Large intestine (tissue), 3 donors: ENCODE data around the gene CDK9. TPM values are rescaled to one million over a fixed set of nuclear protein-coding genes. Genes with fewer than 3 reads are reported as not detected.
"Not testable (repeated sequence)": the region's sequence is repeated elsewhere in the genome, so short reads cannot be mapped to it uniquely, and the experiment has no call there.

Source experiments
- DNase-seq, 2 donors: peaks; one replicate each; pipeline versions ENCODE4 v3.0.0 to v3.0.0-alpha.2; 2013
- H3K27ac ChIP-seq: one replicate; pipeline ENCODE4 v1.5.1; 2013; ENCODE audit warnings: low read length
- H3K27me3 ChIP-seq: 2 replicates; pipeline ENCODE4 v1.6.1; 2013; ENCODE audit warnings: low read length; ENCODE audit not compliant: control insufficient read depth, insufficient read depth
- H3K36me3 ChIP-seq: 2 replicates; pipeline ENCODE4 v1.6.1; 2013; ENCODE audit warnings: low read length; ENCODE audit not compliant: control insufficient read depth, insufficient read depth
- H3K4me1 ChIP-seq: one replicate; pipeline ENCODE4 v1.6.1; 2013; ENCODE audit warnings: low read length; ENCODE audit not compliant: control insufficient read depth, insufficient read depth
- H3K4me3 ChIP-seq: one replicate; pipeline ENCODE4 v1.5.1; 2013; ENCODE audit warnings: low read length
- H3K9me3 ChIP-seq: one replicate; pipeline ENCODE4 v1.6.1; 2013; ENCODE audit warnings: mild to moderate bottlenecking, low read depth, low read length, moderate library complexity; ENCODE audit not compliant: control insufficient read depth
- WGBS: methylation state at CpG from one replicate; pipeline ENCODE4 v1.1.5; 2013; ENCODE audit warnings: low lambda C conversion rate; ENCODE audit not compliant: insufficient coverage; 5-methylcytosine and 5-hydroxymethylcytosine counted together
- polyA plus RNA-seq: library from polyadenylated mRNA; unstranded; fragments of 120-200 nt; gene quantifications from one replicate; pipeline ENCODE4 v1.2.1, GENCODE V29; 2013

The CDK9 gene
- polyA plus RNA-seq, 1 donor, result 57.4 TPM

GRCh38 chr9:127826253-127826913 is 40.5 kb downstream of the CDK9 start:
- no peak for DNase-seq
- Histone ChIP-seq H3K27ac (no peak overlapping the region), H3K9me3 (no peaks in the 10 kb centered on the region), H3K4me1 (peaks cover 10% of the 10 kb centered on the region), H3K27me3 (peaks cover 21% of the 10 kb centered on the region), H3K36me3 (no peaks in the 10 kb centered on the region), H3K4me3 (no peak overlapping the region)
- no CpG with 5 or more reads among the region's 7 CpGs for WGBS

GRCh38 chr9:127828262-127829031 is 42.6 kb downstream of the CDK9 start:
- no peak overlapping the region for H3K4me3 ChIP-seq
- H3K4me1 ChIP-seq, result peaks cover 10% of the 10 kb centered on the region
- WGBS, result no CpG with 5 or more reads among the region's 34 CpGs
- DNase-seq, result peak; percentile 66 to 70
- H3K27me3 ChIP-seq, result peaks cover 21% of the 10 kb centered on the region
- no peaks in the 10 kb centered on the region for H3K36me3 ChIP-seq
- H3K27ac ChIP-seq, result peak overlapping the region; percentile 17
- no peaks in the 10 kb centered on the region for H3K9me3 ChIP-seq

DNA sequence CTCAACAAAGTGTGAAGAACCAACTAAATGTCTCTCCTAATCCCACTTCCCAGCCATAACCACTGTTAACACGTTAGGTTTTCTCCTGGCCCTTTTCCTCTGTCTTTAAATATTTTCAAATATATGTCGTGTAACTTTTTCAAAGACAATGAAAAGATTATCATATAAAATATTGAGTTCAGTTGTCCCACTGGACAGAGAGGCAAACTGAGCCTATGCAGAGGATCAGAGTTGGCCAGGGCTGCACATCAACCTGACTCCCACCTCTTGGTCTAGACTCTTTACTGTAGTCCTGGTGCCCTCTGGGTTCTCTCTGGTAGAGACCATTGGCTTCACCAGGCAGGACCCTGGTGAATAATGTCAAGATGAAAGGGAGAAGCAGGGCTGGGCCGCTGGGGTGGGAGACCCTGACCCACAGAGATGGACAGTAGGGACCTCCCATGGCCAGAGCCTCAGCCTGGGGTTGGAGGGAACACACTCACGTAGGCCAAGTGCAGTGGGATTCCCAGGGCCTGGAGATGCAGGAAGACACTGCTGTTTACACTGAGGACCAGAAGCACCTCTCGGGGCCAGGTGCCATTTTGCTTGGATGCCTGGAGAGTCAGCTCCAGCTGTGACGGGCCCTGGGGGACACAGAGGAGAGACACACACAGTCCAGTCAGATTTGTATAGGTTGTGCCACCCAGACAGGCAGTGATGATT is 43.5 kb downstream of the CDK9 start:
- no peak overlapping the region for H3K4me3 ChIP-seq
- no CpG with 5 or more reads among the region's 6 CpGs for WGBS
- no peaks in the 10 kb centered on the region for H3K36me3 ChIP-seq
- H3K27me3 ChIP-seq, result peaks cover 21% of the 10 kb centered on the region
- no peak overlapping the region for H3K27ac ChIP-seq
- no peak for DNase-seq
- no peaks in the 10 kb centered on the region for H3K9me3 ChIP-seq
- peaks cover 10% of the 10 kb centered on the region for H3K4me1 ChIP-seq

DNA sequence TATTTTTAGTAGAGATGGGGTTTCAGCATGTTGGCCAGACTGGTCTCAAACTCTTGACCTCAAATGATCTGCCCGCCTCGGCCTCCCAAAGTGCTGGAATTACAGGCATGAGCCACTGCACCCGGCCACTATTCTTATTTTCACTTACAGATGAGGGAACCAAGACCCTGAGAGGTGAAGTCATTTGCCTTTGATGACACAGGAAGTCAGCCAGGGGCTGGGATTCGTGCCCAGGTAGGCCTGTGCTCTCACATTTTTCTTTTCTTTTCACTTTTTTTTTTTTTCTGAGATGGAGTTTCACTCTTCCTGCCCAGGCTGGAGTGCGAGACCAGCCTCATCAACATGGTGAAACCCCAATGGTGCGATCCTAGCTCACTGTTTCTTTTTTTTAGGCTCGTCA is 46.4 kb downstream of the CDK9 start:
- Histone ChIP-seq H3K36me3 (no peaks in the 10 kb centered on the region), H3K27me3 (peaks cover 10% of the 10 kb centered on the region), H3K9me3 (no peaks in the 10 kb centered on the region), H3K4me3 (no peak overlapping the region), H3K4me1 (peaks cover 10% of the 10 kb centered on the region), H3K27ac (no peak overlapping the region)
- WGBS, result 50% methylated on average over 1 of the region's 7 CpGs
- no peak for DNase-seq

GRCh38 chr9:127833555-127833954 is 47.7 kb downstream of the CDK9 start:
- H3K27me3 ChIP-seq, result peaks cover 3% of the 10 kb centered on the region
- H3K4me1 ChIP-seq, result peaks cover 9% of the 10 kb centered on the region
- 60% methylated on average over 1 of the region's 1 CpG for WGBS
- no peaks in the 10 kb centered on the region for H3K9me3 ChIP-seq
- H3K27ac ChIP-seq, result no peak overlapping the region
- DNase-seq, result no peak
- no peaks in the 10 kb centered on the region for H3K36me3 ChIP-seq
- H3K4me3 ChIP-seq, result no peak overlapping the region

- WGBS, result no CpG with 5 or more reads among the region's 17 CpGs
- Histone ChIP-seq H3K4me1 (peaks cover 6% of the 10 kb centered on the region), H3K36me3 (peaks cover 3% of the 10 kb centered on the region), H3K4me3 (no peak overlapping the region), H3K27ac (peak overlapping the region; percentile 58), H3K27me3 (peaks cover 3% of the 10 kb centered on the region), H3K9me3 (no peaks in the 10 kb centered on the region)
- DNase-seq, result no peak
Observed at GRCh38 chr9:127835991-127836516, 50.2 kb downstream of the CDK9 start.

DNA sequence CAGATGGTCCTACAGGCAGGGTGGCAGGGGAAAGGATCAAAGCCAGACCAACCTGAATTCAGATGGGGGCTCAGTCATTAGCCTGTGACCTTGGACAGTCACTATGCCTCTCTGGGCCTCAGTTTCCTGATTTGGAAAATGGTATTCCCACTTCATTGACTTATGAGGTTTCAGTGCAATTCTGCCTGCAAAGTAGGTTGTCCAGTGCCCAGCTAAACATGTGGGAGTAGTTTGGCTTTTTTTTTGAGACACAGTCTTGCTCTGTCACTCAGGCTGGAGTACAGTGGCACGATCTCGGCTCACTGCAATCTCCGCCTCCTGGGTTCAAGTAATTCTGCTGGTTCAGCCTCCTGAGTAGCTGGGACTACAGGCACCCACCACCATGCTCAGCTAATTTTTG is 50.7 kb downstream of the CDK9 start:
- not testable (repeated sequence) for H3K9me3 ChIP-seq, H3K27me3 ChIP-seq, H3K4me3 ChIP-seq, H3K36me3 ChIP-seq, H3K27ac ChIP-seq, H3K4me1 ChIP-seq, DNase-seq
- WGBS, result no CpG with 5 or more reads among the region's 3 CpGs

GRCh38 chr9:127837346-127837745 is 51.5 kb downstream of the CDK9 start:
- Histone ChIP-seq H3K27ac (no peak overlapping the region), H3K36me3 (peaks cover 4% of the 10 kb centered on the region), H3K9me3 (no peaks in the 10 kb centered on the region), H3K4me1 (peaks cover 6% of the 10 kb centered on the region), H3K27me3 (peaks cover 3% of the 10 kb centered on the region), H3K4me3 (no peak overlapping the region)
- no CpG with 5 or more reads among the region's 4 CpGs for WGBS
- no peak for DNase-seq

DNA sequence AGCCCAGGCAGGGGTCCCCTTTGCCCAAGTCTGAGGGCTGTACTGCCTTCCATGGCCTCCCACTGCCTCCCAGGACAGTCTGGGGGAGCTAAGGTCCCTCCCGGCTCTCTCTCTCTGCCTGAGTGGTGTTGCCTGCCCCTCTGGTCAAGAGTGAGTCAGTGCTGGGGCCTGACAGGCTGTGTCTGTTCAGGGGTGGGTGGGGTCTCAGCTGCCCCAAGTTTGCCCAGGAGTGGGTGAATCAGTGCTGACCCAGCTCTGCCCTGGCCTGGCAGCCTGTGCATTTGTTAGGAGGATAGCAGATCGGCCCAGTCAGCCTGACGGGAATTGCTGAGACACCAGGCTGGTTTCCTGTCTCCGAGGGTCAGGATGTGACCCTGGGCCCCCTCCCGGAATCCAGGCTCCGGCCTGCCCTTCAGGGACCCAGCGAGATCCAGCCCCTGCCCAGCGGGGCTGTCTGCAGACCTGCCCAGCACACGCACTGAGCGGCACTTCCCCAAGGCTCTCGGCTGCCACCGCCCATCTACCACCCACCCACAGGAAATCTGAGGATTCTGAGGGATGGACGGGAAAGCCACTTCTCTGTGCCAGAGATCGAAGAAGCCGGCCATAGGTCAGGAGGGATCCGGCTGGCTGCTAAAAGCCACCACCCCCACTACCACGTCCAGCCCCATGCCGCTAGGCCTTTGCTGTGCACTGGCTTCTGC is 52.7 kb downstream of the CDK9 start:
- no peak overlapping the region for H3K27ac ChIP-seq
- peaks cover 6% of the 10 kb centered on the region for H3K4me1 ChIP-seq
- no peak overlapping the region for H3K4me3 ChIP-seq
- no peaks in the 10 kb centered on the region for H3K9me3 ChIP-seq
- peaks cover 3% of the 10 kb centered on the region for H3K27me3 ChIP-seq
- no CpG with 5 or more reads among the region's 18 CpGs for WGBS
- peaks cover 8% of the 10 kb centered on the region for H3K36me3 ChIP-seq
- DNase-seq, result no peak
